Suprapubic skin (tissue), 4 donors: ENCODE data around the gene TRIM63.

ENCODE experiments used
- EP300 ChIP-seq: sonication (generic); formaldehyde crosslinking; IDR thresholded peaks from one replicate; pipeline ENCODE4 v1.6.1; 2017; ENCODE audit warnings: antibody characterized with exemption
- POLR2A ChIP-seq, 2 donors: fragments of 450-650 bp; IDR thresholded peaks; one replicate each; pipeline ENCODE4 v1.6.1; 2017; ENCODE audit warnings: antibody characterized with exemption in 2 of 2, mild to moderate bottlenecking in 2 of 2, moderate library complexity in 2 of 2
- POLR2AphosphoS5 ChIP-seq, 3 donors: sonication (generic); formaldehyde crosslinking; IDR thresholded peaks; one replicate each; pipeline ENCODE4 v1.6.1; 2017; ENCODE audit warnings: antibody characterized with exemption in 3 of 3
- TF ChIP-seq, protein P1 (sequence below), 2 donors: fragments of 200-600 bp in 1 of 2; fragments of 450-650 bp in 1 of 2; sonication (generic) in 1 of 2; IDR thresholded peaks; one replicate each; pipeline ENCODE4 v1.5.1; 2016 to 2019; ENCODE audit warnings: antibody characterized with exemption in 2 of 2, mild to moderate bottlenecking in 1 of 2, moderate library complexity in 1 of 2

- TF ChIP-seq, protein P1, sequence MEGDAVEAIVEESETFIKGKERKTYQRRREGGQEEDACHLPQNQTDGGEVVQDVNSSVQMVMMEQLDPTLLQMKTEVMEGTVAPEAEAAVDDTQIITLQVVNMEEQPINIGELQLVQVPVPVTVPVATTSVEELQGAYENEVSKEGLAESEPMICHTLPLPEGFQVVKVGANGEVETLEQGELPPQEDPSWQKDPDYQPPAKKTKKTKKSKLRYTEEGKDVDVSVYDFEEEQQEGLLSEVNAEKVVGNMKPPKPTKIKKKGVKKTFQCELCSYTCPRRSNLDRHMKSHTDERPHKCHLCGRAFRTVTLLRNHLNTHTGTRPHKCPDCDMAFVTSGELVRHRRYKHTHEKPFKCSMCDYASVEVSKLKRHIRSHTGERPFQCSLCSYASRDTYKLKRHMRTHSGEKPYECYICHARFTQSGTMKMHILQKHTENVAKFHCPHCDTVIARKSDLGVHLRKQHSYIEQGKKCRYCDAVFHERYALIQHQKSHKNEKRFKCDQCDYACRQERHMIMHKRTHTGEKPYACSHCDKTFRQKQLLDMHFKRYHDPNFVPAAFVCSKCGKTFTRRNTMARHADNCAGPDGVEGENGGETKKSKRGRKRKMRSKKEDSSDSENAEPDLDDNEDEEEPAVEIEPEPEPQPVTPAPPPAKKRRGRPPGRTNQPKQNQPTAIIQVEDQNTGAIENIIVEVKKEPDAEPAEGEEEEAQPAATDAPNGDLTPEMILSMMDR (IDR thresholded peaks at IDR 0.05): no peak
- TF ChIP-seq POLR2A (IDR thresholded peaks at IDR 0.05): no peak
- TF ChIP-seq POLR2AphosphoS5 (IDR thresholded peaks at IDR 0.05): no peak
- TF ChIP-seq EP300: no peak
Observed at GRCh38 chr1:26069941-26070295, 2.5 kb upstream of the TRIM63 start.
